Transverse colon (tissue), 4 donors: Measurements from ENCODE around the gene CHST11. TPM values are rescaled to one million over a fixed set of nuclear protein-coding genes. Genes with fewer than 3 reads are reported as not detected.

ENCODE experiments used
- DNase-seq: peaks from one replicate; pipeline ENCODE4 v3.0.0-alpha.2; 2019
- H3K27ac ChIP-seq, 4 donors: fragments of 200-600 bp; sonication (generic); 2 replicates each; pipeline ENCODE4 v1.5.1; 2016 to 2018; ENCODE audit warnings: inconsistent platforms in 4 of 4
- H3K27me3 ChIP-seq: fragments of 200-600 bp; sonication (generic); 2 replicates; pipeline ENCODE4 v1.5.1; 2017; ENCODE audit warnings: inconsistent platforms
- H3K36me3 ChIP-seq, 4 donors: fragments of 200-600 bp; sonication (generic); 2 replicates each; pipeline ENCODE4 v1.5.1; 2017 to 2019; ENCODE audit warnings: inconsistent platforms in 4 of 4
- H3K4me1 ChIP-seq, 4 donors: fragments of 200-600 bp; sonication (generic); 2 replicates each; pipeline ENCODE4 v1.5.1; 2017 to 2020; ENCODE audit warnings: inconsistent platforms in 4 of 4
- H3K4me3 ChIP-seq, 4 donors: fragments of 200-600 bp; sonication (generic); 1 replicate in 1 of 4; 2 replicates in 3 of 4; pipeline versions ENCODE4 v1.5.1 to v1.6.1; 2017 to 2019; ENCODE audit warnings: inconsistent platforms in 4 of 4
- H3K9me3 ChIP-seq, 2 donors: fragments of 200-600 bp; sonication (generic); 2 replicates each; pipeline ENCODE4 v1.5.1; 2017 to 2019; ENCODE audit warnings: inconsistent platforms in 2 of 2
- EP300 ChIP-seq: sonication (generic); formaldehyde crosslinking; IDR thresholded peaks from one replicate; pipeline ENCODE4 v1.6.1; 2017; ENCODE audit warnings: antibody characterized with exemption, low read depth
- POLR2A ChIP-seq: fragments of 450-650 bp; IDR thresholded peaks from one replicate; pipeline ENCODE4 v1.6.1; 2016; ENCODE audit warnings: antibody characterized with exemption, mild to moderate bottlenecking, moderate library complexity
- POLR2AphosphoS5 ChIP-seq, 3 donors: sonication (generic); formaldehyde crosslinking; IDR thresholded peaks; one replicate each; pipeline ENCODE4 v1.6.1; 2016; ENCODE audit warnings: antibody characterized with exemption in 3 of 3
- WGBS, 2 donors: methylation state at CpG; one replicate each; pipeline ENCODE4 v1.1.5; 2018; ENCODE audit warnings: low coverage in 1 of 2; 5-methylcytosine and 5-hydroxymethylcytosine counted together
- in situ Hi-C, 4 donors: fragments of 200-750 bp; cut with MboI; loops; one replicate each; pipeline versions ENCODE4 v1.15.0 to v1.15.1; 2017; ENCODE audit warnings: low sequenced_read_pairs in 3 of 4, low pct_ligation_motif_present in 1 of 4, low pct_unique_long_range_greater_than_20kb in 1 of 4
- intact Hi-C: fragments of 100-400 bp; cut with DNase I; formaldehyde crosslinking; loops from one replicate; pipeline ENCODE4 v1.15.1; 2023; ENCODE audit warnings: low total_unique reads
- total RNA-seq, 4 donors: library from RNA; depleted of rRNA; stranded (reverse); fragments of >200 nt; gene quantifications; one replicate each; pipeline ENCODE4 v1.1.0, GENCODE V29; 2016
- TF ChIP-seq, protein P1 (sequence below), 5 experiments: fragments of 200-600 bp in 3 of 5; fragments of 450-650 bp in 2 of 5; sonication (generic) in 3 of 5; IDR thresholded peaks; 1 replicate in 2 of 5; 2 replicates in 3 of 5; pipeline ENCODE4 v1.5.1; 2016 to 2017; ENCODE audit warnings: antibody characterized with exemption in 5 of 5, inconsistent platforms in 3 of 5, mild to moderate bottlenecking in 2 of 5, moderate library complexity in 1 of 5

The CHST11 gene
- total RNA-seq, 4 donors from 2014 or later, result 4.2 to 123 (median 31.5) TPM

GRCh38 chr12:104411826-104412641, 44.7 kb upstream of the CHST11 start:
- no peak for TF ChIP-seq POLR2AphosphoS5 (IDR thresholded peaks at IDR 0.05)
- TF ChIP-seq, protein P1, sequence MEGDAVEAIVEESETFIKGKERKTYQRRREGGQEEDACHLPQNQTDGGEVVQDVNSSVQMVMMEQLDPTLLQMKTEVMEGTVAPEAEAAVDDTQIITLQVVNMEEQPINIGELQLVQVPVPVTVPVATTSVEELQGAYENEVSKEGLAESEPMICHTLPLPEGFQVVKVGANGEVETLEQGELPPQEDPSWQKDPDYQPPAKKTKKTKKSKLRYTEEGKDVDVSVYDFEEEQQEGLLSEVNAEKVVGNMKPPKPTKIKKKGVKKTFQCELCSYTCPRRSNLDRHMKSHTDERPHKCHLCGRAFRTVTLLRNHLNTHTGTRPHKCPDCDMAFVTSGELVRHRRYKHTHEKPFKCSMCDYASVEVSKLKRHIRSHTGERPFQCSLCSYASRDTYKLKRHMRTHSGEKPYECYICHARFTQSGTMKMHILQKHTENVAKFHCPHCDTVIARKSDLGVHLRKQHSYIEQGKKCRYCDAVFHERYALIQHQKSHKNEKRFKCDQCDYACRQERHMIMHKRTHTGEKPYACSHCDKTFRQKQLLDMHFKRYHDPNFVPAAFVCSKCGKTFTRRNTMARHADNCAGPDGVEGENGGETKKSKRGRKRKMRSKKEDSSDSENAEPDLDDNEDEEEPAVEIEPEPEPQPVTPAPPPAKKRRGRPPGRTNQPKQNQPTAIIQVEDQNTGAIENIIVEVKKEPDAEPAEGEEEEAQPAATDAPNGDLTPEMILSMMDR (IDR thresholded peaks at IDR 0.05), result no peak
- no peak for TF ChIP-seq POLR2A
- no peak for TF ChIP-seq EP300
- no peak overlapping the region for H3K4me3 ChIP-seq
- H3K27ac ChIP-seq, result no peak overlapping the region
- no peak for DNase-seq
- no peaks in the 10 kb centered on the region for H3K27me3 ChIP-seq
- WGBS, 2 donors, result 74 to 85% methylated on average over 6 to 16 of the region's 16 CpGs
- H3K4me1 ChIP-seq, result no peaks in the 10 kb centered on the region
- H3K9me3 ChIP-seq, result no peaks in the 10 kb centered on the region
- in situ Hi-C loops, result no loop called here
- intact Hi-C loops, result no loop called here
- H3K36me3 ChIP-seq, result no peaks in the 10 kb centered on the region

- intact Hi-C loops, result no loop called here
These were observed 44.1 kb upstream of the CHST11 start for GRCh38 chr12:104412681-104413080.

GRCh38 chr12:104413330-104413729, 43.4 kb upstream of the CHST11 start:
- WGBS, 2 donors, result 50 to 73% methylated on average over 3 to 6 of the region's 6 CpGs
- in situ Hi-C loops (no loop called here), intact Hi-C loops (no loop called here)
- Histone ChIP-seq H3K36me3 (no peaks in the 10 kb centered on the region), H3K27me3 (no peaks in the 10 kb centered on the region), H3K9me3 (no peaks in the 10 kb centered on the region), H3K4me1 (no peaks in the 10 kb centered on the region), H3K27ac (no peak overlapping the region), H3K4me3 (no peak overlapping the region)
- no peak for DNase-seq
- TF ChIP-seq, protein P1 (IDR thresholded peaks at IDR 0.05), result no peak
- no peak for TF ChIP-seq EP300
- no peak for TF ChIP-seq POLR2A
- TF ChIP-seq POLR2AphosphoS5 (IDR thresholded peaks at IDR 0.05), result no peak

More at GRCh38 chr12:104412681-104413080, 44.1 kb upstream of the CHST11 start:
- Histone ChIP-seq H3K27ac (no peak overlapping the region), H3K36me3 (no peaks in the 10 kb centered on the region), H3K27me3 (no peaks in the 10 kb centered on the region), H3K9me3 (no peaks in the 10 kb centered on the region), H3K4me1 (no peaks in the 10 kb centered on the region), H3K4me3 (no peak overlapping the region)
- no peak for TF ChIP-seq POLR2AphosphoS5 (IDR thresholded peaks at IDR 0.05)
- TF ChIP-seq EP300, result no peak
- TF ChIP-seq POLR2A, result no peak
- TF ChIP-seq, protein P1 (IDR thresholded peaks at IDR 0.05), result no peak
- in situ Hi-C loops, result no loop called here
- 72% methylated on average over 8 of the region's 8 CpGs; no CpG with 5 or more reads in 1 of the 2 donors for WGBS, 2 donors
- DNase-seq, result no peak

- no peak overlapping the region for H3K4me3 ChIP-seq
- TF ChIP-seq EP300 (no peak), POLR2A (no peak), POLR2AphosphoS5 (IDR thresholded peaks at IDR 0.05) (no peak)
- TF ChIP-seq, protein P1 (IDR thresholded peaks at IDR 0.05), result no peak
- 53% methylated on average over 3 to 6 of the region's 6 CpGs for WGBS, 2 donors
- no peak for DNase-seq
- intact Hi-C loops (no loop called here), in situ Hi-C loops (no loop called here)
- no peaks in the 10 kb centered on the region for H3K36me3 ChIP-seq
- no peaks in the 10 kb centered on the region for H3K9me3 ChIP-seq
- H3K4me1 ChIP-seq, result no peaks in the 10 kb centered on the region
- H3K27ac ChIP-seq, result no peak overlapping the region
- H3K27me3 ChIP-seq, result no peaks in the 10 kb centered on the region
These were observed 42.0 kb upstream of the CHST11 start for GRCh38 chr12:104414581-104415341.
